Left ventricle myocardium superior (tissue), 1 donor: ENCODE results near the gene SARDH. TPM values are rescaled to one million over a fixed set of nuclear protein-coding genes. Genes with fewer than 3 reads are reported as not detected.
"Not testable (repeated sequence)": the region's sequence is repeated elsewhere in the genome, so short reads cannot be mapped to it uniquely, and the experiment has no call there.

Source experiments
- ATAC-seq: fragments of 200-7000 bp; cut with Tn5 transposase; one replicate; pipeline ENCODE4 v1.9.1; 2020; ENCODE audit warnings: mild to moderate bottlenecking, moderate library complexity
- DNase-seq: peaks from one replicate; pipeline ENCODE4 v3.0.0-alpha.2; 2020
- intact Hi-C: fragments of 100-400 bp; cut with micrococcal nuclease; formaldehyde crosslinking; loops from one replicate; pipeline ENCODE4 v1.11.0; 2022
- total RNA-seq: library from RNA; stranded (reverse); fragmentation: NEBNext Ultra II Directional; extraction: Animal tissue kit (Norgen Biotek cat#: 25700); gene quantifications from one replicate; pipeline ENCODE4 v1.2.1, GENCODE V29; 2021
- donor health status: DM: no; HTN: yes; CAD: no; lungs with severe emphysema.

Gene SARDH
- total RNA-seq, 1 donor from 2014 or later: 0.64 TPM

DNA sequence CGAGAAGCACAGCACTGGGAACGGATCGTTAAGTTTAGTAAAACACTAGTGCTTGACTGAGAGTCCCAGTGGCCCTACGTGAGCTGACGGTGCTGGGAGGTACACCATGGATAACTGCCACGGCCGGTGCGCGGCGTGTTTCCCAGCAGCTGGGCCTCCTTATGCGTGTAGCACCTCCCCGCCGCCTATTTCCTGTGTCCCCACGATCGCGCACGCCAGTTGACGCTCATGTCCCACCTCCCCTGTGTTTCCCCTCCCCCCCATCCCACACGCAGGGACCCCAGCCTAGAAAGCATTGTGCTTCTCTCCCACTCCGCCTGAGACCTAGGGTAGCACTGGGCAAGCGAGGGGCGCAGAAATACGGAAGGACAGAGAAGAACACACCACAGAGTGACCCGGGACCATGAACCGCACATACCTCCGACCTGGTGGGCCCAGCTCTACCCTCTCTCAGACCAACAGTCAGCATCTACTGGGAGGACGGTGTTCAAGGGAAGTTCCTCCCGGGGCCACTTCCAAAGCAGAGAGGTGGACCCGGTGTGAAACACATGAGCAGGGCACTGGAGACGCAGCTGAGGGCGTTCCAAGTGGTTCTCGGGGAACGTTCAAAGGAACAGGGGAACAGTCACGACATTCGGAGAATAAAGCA lies 56.4 kb downstream of the SARDH start:
- ATAC-seq: no peak
- intact Hi-C loops: no loop called here
- DNase-seq: no peak

DNA sequence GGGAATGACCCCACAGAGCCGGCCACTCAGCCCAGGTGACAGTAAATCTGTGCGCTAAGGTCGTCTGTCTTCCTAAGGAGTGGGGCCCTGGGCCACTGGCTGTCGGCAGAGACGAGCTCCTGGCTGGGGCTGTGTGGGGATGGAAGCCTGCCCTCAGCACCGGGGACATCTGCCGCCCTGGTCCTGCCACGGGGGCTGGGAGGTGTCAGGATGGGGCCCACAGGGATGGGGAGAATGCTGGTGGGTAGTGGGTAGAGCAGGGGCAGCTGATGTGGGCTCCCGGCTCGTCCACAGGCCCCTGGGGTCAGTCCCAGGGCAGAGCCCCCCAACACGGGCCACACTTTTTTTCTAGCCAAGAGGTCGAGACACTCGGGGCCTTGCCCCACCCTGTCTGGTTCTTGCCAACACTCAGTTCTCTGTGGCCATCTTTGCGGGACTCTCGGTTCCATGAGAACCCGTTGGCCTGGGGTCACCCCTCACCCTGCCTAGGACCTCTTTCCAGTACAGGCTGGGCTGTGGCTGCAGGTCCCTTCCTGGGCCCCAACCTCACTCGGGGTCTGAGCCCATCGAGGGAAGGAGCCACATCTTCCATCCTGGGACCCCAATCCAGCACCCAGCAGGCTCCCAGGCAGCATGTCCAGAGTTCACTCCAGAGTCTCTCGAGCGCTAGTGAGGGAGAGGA lies 57.0 kb downstream of the SARDH start:
- ATAC-seq: no peak
- DNase-seq: no peak
- intact Hi-C loops: no loop called here

DNA sequence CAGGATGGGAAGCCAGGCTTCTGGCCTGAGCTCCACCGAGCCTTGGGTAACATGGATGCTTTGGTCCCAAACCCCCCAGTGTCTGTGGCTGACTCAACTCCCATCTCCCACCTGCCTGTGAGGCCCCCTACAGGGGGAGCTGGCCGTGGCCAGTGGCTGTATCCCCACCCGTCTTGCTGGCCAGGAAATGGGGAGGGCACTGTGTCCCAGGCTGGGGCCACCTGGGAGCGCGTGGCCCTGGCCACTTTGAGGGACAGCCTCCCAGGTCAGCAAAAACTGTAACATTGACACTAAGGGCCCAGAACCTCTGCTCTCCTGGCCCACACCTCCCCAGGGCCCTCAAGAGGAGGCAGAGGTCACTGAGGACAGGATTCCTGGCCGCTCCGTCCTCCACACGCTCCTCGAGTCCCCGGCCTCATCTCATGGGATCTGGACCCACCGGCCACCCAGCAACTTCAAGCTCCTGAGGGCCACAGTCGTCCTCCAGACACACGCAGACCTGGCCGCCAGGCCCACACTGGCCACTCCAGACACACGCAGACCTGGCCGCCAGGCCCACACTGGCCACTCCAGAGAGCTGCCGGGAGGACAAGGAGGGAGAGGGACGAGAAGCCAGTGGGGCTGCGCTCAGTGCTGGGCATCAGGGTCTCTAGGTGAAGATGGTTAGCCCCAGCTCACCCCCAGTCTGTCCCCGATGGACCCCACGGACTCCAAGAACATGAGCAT lies 57.7 kb downstream of the SARDH start:
- intact Hi-C loops: no loop called here
- peak; percentile 4 for DNase-seq

DNA sequence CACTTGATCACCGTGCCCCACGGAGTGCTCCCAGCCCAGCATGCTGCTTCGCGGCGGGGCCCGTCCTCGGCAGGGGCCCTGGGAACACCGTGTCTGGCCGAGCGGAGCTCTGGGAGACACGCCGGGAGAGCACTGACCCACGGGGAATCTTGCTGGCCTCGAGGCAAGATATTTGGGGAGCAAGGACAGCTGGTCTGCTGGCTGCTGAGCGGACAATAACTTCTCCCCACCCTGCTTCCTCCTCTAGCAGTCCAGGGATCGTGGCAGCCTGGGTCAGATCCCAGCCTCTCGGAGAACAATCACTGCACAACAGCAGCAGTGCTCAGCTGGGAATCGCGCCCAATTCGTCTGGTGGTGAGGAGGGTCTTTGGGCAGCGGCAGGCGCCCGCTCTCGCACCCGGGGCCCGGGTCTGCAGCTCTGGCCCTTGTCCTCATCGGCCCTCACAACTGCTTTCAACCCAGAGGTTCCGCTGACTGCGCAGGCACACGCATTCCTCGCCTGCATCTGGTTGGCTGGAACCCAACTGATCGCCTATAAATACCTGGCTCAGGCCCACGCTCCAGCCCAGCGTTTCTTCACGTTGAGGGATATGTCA lies 58.6 kb downstream of the SARDH start:
- DNase-seq (peak; percentile 66), ATAC-seq (peak; percentile 34)
- intact Hi-C loops: no loop called here

More for the DNA sequence above, 57.7 kb downstream of the SARDH start:
- ATAC-seq: no peak

DNA sequence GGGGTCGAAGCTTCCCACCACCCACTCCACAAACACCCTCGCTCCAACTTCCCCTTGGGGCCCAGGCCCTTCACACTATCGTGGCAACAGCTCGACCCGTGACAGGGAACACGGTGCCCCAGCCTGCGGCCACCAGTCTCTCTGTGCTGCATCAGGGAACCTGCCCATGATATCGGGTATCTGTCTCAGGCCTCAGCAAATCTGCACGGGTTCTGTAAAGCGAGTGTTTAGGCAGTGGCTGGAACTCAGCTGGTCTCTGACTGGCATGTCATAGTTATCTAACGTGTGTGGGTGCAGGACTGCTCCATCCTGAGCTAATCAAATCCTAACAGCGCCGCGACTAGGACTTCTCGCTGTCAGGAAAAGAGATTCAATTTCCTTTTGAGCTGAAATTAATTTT lies 59.1 kb downstream of the SARDH start:
- intact Hi-C loops: no loop called here
- ATAC-seq (no peak), DNase-seq (peak; percentile 21)

DNA sequence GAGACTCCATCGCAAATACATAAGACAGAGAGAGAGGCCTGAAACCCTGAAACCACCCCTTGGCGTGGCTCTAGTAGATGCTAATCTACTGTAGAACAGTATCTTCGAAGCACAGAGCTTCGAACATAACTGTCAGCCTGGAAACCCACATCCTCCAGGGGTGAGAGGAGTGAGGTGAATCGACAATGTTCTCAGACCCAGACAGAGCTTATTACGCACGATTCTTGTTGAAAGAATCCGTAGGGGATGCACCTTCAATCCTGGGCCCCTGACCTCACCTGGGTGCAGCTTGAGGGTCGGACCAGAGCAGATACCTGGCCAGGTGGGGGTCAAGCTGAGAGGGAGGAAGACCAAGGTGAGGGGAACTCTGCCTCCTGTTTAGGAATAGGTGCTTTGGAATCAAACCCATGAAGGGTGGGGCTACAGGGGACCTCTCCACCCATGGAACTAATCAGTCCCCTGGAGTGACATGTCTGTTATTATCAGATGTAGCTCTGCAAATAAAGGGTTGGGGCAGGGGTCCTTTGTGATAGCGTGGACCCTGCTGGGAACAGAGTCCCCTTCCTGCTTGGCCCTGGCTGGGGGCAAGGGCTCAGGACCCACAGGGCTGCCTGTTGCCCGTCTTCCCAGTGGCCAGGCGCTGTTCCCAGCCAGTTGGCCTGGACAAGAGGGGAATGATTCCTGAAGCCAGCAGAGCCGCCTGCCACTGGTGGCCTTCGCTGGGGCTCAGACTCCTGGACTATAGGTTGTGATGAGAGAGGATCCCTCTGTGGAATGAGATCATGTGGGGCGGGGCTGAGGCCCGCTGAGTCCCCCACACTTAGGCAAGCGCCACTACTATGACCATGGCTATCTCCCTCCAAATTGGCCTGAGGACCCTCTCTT lies 60.8 kb downstream of the SARDH start:
- DNase-seq (peak; percentile 5), ATAC-seq (no peak)
- intact Hi-C loops: no loop called here

DNA sequence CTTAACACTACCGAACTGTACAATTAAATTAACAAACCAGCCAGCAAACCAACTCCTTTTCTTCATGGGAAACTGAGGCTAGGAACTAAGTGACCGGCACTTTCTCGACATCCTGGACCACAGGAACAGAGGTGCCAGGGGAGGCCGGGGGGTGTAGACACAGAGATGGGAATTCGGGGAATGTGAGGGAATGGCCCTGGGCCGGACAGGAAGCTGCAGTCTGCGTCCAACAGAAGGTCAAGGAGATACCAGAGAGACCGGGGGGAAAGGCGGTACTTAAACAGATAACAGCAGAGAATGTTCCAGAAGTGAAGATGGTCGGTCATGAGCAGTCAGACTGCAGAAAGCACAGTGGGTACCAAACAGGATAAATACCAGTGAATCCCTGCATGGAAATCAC lies 61.7 kb downstream of the SARDH start:
- intact Hi-C loops: no loop called here
- peak; percentile 14 for DNase-seq
- no peak for ATAC-seq

DNA sequence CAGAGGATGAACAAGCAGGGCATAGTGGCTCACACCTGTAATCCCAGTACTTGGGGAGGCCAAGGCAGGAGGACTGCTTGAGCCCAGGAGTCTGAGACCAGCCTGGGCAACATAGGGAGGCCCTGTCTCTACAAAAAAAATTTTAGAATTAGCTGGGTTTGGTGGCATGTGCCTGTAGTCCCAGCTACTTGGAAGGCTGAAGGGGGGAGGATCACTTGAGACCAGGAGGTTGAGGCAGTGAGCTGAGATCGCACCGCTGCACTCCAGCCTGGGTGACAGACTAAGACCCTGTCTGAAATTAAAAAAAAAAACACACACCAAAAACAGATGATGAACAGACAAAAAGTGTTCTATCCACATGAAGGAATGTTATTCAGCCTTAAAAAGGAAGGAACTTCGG lies 62.4 kb downstream of the SARDH start:
- intact Hi-C loops, ATAC-seq: not testable (repeated sequence)

DNA sequence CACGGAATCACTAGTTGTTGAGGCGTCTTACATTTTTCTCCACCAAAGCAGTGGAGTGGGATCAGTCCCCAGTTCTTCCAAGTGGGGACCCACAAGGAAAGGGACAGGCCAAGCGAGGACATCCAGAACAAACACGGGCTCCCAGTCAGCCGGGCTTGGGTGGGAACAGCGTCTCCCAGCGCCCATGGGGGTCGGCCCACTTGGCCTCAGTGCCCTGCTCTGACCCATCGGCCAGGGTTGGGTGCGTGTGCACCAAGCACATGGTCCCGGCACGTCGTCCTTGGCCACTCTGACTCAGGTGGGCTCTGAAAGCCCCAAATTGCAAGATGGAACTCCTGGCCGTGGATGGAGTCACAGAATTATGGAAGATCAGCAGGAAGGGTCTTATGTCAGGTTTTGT lies 64.1 kb downstream of the SARDH start:
- ATAC-seq: no peak
- DNase-seq: peak; percentile 13
- intact Hi-C loops: no loop called here

More for the DNA sequence above, 62.4 kb downstream of the SARDH start:
- DNase-seq: not testable (repeated sequence)

DNA sequence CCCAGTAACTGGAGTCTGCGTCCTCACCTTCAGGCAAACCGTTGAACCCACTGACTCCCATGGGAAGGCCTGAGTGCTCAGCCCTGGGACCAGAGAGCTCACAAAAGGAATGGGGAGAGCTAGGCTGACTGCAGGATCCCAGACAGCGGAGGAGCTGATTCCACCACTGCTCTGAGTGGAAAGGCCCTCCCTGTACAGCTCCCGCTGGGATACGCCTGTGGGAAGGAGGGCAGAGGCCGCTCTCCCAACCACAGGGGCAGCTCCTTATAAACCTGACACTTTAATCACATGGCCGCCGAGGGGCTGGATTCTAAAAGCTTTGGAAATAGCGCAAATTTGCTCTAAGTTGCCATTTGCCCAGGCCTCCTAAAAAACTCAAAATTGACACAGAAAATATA lies 64.9 kb downstream of the SARDH start:
- ATAC-seq (peak; percentile 41), DNase-seq (peak; percentile 26)
- intact Hi-C loops: no loop called here

DNA sequence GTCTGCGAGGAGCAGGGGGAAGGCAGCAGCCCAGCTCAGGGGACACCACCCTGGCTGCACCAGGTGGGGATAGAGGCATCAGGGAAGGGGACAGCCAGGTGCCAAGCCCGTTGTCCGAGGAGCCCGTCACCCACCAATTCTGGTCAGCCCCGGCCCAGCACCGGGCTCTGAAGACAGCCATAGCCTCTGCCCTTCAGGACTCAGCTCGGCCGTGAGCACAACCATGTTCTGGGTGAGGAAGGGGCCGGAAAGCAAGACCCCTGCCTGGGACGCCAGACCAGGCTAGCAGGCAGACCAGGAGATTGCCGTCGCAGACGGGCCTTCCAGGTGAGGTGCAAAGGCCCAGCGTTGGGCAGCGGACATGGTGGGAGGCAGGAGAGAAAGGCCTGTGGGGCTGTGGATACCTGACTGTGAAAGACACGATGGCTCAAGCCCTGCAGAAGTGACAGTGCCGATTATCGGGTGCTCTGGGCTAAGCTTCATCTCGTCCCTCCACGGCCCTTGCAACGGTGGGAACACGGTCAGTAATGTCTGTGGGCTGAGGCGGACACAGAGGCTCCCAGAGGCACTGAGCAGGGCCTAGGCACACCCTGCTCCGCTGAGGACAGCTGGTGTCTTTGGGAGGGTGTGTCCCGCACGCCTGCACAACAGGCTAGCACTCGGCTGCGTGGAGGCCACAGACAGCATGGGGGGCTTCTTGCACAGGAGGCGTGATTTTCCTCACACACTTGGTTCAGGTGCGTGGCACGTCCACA lies 65.5 kb downstream of the SARDH start:
- ATAC-seq (no peak), DNase-seq (peak; percentile 16)
- intact Hi-C loops: no loop called here

DNA sequence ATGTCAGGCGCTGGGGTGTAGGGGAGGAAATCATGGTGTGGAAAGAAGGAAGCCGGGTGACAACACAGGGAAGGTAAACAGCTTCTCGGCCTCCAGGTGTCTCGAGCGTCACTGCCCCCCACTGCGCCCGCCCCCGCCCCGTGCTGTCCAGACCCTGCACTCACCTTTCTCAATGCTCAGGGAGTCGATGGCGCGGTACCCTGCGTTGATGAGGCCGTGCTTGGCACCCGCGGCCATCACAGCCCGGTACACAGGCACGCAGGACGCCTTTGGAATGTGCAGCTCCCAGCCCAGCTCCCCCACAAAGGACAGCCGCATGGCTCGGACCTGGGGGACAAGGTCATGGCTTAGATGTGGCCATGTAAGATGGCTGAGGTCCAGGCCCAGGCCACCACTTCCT lies 66.8 kb downstream of the SARDH start:
- no peak for DNase-seq
- intact Hi-C loops: no loop called here
- ATAC-seq: no peak

DNA sequence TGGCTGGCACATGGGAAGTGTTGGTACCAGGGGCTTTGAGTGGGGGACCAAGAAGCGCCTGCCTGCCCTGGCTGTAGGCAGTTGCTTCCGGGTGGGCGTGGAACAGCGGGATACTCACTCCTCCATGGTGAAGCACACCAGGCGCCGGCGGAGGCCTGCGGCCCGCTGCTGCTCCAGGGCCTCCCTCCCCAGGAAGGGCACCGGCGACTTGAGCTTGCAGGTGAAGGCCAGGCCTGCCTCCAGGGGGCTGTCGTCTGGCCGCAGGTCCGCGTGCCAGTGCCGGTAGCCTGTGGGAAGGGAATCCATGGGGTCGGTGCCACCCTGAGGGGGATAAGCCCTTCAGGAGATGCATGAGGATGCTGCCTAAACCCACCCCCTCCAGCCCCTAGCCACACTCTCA lies 67.7 kb downstream of the SARDH start:
- no peak for ATAC-seq

DNA sequence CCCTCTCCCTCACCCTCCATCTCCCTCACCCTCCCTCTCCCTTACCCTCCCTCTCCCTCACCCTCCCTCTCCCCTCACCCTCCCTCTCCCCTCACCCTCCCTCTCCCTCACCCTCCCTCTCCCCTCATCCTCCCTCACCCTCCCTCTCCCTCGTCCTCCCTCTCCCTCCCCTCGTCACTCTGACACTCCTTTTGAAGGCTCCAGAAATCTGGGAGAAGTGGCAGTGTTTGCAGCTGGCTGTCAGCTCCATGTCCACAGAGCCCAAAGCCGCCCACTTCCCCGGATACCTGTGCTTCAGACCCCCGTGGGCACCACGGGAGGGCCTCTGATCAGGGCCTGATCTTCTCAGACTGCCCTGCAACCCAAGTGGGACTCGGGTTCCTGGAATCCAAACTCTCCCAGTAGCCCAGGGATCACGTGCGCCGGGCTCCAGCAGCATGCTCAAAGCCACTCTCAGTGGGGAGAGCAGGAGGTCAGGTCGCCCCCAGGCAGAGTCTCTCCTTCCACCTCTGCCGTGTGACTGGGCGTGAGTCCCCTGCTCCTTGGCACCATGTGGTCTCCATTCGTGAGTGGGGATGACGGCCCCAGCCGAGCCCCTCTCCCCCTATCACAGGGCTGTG lies 68.9 kb downstream of the SARDH start:
- intact Hi-C loops: no loop called here
- DNase-seq: no peak
- ATAC-seq: no peak

More for the DNA sequence above, 67.7 kb downstream of the SARDH start:
- intact Hi-C loops: no loop called here
- no peak for DNase-seq

DNA sequence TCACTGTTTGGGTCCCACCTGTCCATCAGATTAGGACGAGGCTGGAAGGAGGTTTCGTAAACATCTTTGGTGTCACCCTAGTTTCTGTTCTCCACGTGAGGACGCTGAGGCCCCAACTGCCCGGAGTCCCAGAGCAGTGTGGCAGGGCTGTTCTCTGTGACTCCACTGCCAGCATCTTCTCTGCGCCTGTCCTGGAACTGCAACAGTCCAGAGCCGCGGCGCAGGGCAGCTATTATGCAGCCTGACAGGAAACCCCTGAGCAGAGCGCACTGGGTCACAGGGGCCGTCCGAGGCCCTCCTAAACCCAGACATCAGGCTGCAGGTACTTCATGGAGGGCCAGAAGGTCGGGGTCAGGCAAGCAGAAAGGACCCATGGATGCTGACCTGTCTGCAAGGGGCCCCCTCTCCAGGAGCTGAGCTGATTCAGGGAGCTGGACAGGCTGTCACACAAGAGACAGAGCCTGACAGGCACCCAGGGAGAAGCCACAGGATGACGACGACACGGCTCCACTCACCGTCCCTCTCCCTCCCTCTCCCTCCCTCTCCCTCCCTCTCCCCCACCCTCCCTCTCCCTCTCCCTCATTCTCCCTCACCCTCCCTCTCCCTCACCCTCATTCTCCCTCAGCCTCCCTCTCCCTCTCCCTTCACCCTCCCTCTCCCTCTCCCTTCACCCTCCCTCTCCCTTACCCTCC lies 70.2 kb downstream of the SARDH start:
- ATAC-seq (no peak), DNase-seq (no peak)
- intact Hi-C loops: no loop called here

DNA sequence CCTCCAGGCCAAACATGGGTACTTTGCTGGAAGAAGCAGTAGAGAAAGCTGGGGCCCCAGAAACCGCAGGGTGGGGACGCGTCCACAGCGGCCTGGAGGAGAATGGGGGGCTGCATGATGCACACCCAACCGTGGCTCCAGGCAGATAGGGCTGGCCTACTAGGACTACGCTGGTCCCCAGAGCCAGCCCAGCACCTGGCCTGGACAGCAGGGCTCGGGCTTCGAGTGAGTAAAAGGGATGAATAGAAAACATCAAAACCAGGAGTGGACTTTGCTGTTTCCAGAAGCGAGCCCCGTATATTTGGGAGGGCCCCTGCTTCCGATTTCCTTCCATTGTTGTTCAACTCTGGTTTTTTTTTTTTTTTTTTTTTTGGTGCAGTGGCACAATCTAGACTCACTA lies 71.3 kb downstream of the SARDH start:
- DNase-seq (no peak), ATAC-seq (no peak)
- intact Hi-C loops: no loop called here

DNA sequence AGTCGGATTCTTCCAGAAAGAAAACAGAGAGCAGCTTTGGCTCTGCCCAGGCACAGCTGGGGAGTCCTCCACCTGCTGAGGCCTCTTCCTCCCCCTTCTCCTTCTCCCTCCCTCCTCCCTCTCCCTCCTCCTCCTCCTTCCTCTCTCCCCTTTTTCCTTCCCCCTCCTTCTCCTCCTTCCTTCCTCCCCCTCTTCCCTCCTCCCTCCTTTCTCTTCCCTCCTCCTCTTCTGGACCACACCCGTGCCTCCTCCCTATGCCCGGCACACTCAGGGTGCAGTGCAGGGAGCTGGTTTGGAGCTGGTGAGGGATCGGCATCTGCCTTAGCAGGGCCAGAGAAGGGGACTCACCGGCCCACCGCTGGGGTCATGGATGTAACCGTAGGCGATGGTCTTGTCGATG lies 71.8 kb downstream of the SARDH start:
- ATAC-seq (no peak), DNase-seq (no peak)
- intact Hi-C loops: no loop called here
